Hepatocyte (in vitro differentiated cells): Measurements from ENCODE around the gene LRRC27. TPM values are rescaled to one million over a fixed set of nuclear protein-coding genes. Genes with fewer than 3 reads are reported as not detected.

Experiments
- DNase-seq: peaks from one replicate; pipeline ENCODE4 v3.0.0-alpha.2; 2016; ENCODE audit warnings: low spot score
- H2AFZ ChIP-seq: fragments of 200-600 bp; sonication (generic); 2 replicates; pipeline ENCODE4 v1.6.0; 2016; ENCODE audit warnings: antibody characterized with exemption, mild to moderate bottlenecking
- H3K27ac ChIP-seq: fragments of 200-600 bp; sonication (generic); 2 replicates; pipeline ENCODE4 v1.5.1; 2016; ENCODE audit warnings: mild to moderate bottlenecking
- H3K27me3 ChIP-seq: fragments of 200-600 bp; sonication (generic); 2 replicates; pipeline ENCODE4 v1.6.1; 2016
- H3K36me3 ChIP-seq: fragments of 200-600 bp; sonication (generic); replicated peaks from 2 replicates; pipeline ENCODE4 v1.5.1; 2016; ENCODE audit warnings: low read depth; ENCODE audit not compliant: insufficient read depth
- H3K4me1 ChIP-seq: fragments of 200-600 bp; sonication (generic); 2 replicates; pipeline ENCODE4 v1.5.1; 2016; ENCODE audit warnings: mild to moderate bottlenecking, moderate library complexity; ENCODE audit not compliant: insufficient read depth
- H3K4me2 ChIP-seq: fragments of 200-600 bp; sonication (generic); 2 replicates; pipeline ENCODE4 v1.6.0; 2016
- H3K4me3 ChIP-seq: fragments of 200-600 bp; sonication (generic); 2 replicates; pipeline ENCODE4 v1.5.1; 2016; ENCODE audit warnings: mild to moderate bottlenecking
- H3K79me2 ChIP-seq: fragments of 200-600 bp; sonication (generic); 2 replicates; pipeline ENCODE4 v1.6.0; 2017; ENCODE audit warnings: mild to moderate bottlenecking
- H3K9me2 ChIP-seq: fragments of 200-600 bp; sonication (generic); replicated peaks from 2 replicates; pipeline ENCODE4 v1.6.0; 2017; ENCODE audit warnings: mild to moderate bottlenecking; ENCODE audit not compliant: insufficient read depth
- H3K9me3 ChIP-seq: fragments of 200-600 bp; sonication (generic); 2 replicates; pipeline ENCODE4 v1.5.1; 2016; ENCODE audit warnings: low read depth, mild to moderate bottlenecking
- H4K20me1 ChIP-seq: fragments of 200-600 bp; sonication (generic); 2 replicates; pipeline ENCODE4 v1.6.0; 2016; ENCODE audit warnings: mild to moderate bottlenecking; ENCODE audit not compliant: insufficient read depth, poor library complexity, severe bottlenecking
- EZH2 ChIP-seq: fragments of 200-600 bp; sonication (generic); IDR thresholded peaks from 2 replicates; pipeline ENCODE4 v1.6.1; 2016; ENCODE audit warnings: antibody characterized with exemption, mild to moderate bottlenecking, borderline replicate concordance
- EZH2phosphoT487 ChIP-seq: fragments of 200-600 bp; sonication (generic); IDR thresholded peaks from one replicate; pipeline ENCODE4 v1.6.1; 2018; ENCODE audit warnings: antibody characterized with exemption, mild to moderate bottlenecking, low read depth, moderate library complexity; ENCODE audit not compliant: unreplicated experiment, severe bottlenecking
- WGBS: methylation state at CpG from one replicate; pipeline ENCODE4 v1.1.6; 2016; ENCODE audit warnings: low lambda C conversion rate; ENCODE audit errors: missing lambda C conversion rate; 5-methylcytosine and 5-hydroxymethylcytosine counted together
- polyA plus RNA-seq: library from polyadenylated mRNA; unstranded; fragments of >200 nt; fragmentation: Nextera tagmentation; extraction: Ambion mirVana; gene quantifications from 2 replicates; pipeline ENCODE4 v1.2.1, GENCODE V29; 2016
- total RNA-seq: library from RNA; depleted of rRNA; stranded (reverse); fragments of >200 nt; gene quantifications from 2 replicates; pipeline ENCODE4 v1.2.3, GENCODE V29; 2014
- TF ChIP-seq, protein P1 (sequence below): fragments of 200-600 bp; sonication (generic); IDR thresholded peaks from 2 replicates; pipeline ENCODE4 v1.5.1; 2016; ENCODE audit warnings: antibody characterized with exemption, mild to moderate bottlenecking; ENCODE audit not compliant: poor library complexity

The LRRC27 gene
- total and polyA plus RNA-seq, 2 experiments from 2014 or later = 7.5 to 8.3 TPM

DNA sequence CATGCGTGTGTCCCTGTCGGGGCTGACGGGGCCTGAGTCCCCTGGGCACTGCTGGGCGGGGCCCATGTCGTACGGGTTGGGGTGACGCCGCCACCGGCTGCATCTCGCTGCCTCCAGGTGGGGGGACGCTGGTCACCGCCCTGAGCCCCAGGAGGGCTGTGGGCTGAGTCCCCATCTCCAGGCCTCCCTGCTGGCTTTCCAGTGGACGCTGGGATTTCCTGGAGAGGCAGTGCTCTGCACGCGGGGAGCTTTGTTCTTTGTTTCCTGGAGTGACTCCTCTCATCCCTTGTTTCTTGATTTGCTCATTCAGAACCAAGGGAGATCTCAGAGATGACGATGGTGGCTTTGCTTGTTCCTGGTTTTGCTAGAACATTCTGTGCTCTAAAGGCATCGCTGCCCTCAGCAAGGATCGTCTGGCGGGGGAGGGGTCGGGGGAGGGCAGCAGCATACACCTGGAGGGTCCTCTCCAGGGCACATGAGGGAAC is 86.0 kb downstream of the LRRC27 start:
- TF ChIP-seq EZH2phosphoT487 (no peak), EZH2 (no peak)
- TF ChIP-seq, protein P1, sequence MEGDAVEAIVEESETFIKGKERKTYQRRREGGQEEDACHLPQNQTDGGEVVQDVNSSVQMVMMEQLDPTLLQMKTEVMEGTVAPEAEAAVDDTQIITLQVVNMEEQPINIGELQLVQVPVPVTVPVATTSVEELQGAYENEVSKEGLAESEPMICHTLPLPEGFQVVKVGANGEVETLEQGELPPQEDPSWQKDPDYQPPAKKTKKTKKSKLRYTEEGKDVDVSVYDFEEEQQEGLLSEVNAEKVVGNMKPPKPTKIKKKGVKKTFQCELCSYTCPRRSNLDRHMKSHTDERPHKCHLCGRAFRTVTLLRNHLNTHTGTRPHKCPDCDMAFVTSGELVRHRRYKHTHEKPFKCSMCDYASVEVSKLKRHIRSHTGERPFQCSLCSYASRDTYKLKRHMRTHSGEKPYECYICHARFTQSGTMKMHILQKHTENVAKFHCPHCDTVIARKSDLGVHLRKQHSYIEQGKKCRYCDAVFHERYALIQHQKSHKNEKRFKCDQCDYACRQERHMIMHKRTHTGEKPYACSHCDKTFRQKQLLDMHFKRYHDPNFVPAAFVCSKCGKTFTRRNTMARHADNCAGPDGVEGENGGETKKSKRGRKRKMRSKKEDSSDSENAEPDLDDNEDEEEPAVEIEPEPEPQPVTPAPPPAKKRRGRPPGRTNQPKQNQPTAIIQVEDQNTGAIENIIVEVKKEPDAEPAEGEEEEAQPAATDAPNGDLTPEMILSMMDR = no peak
- H3K4me2 ChIP-seq = peak overlapping the region; percentile 43
- peak overlapping the region; percentile 99 for H3K27ac ChIP-seq
- no peak overlapping the region for H2AFZ ChIP-seq
- peaks cover 75% of the 10 kb centered on the region for H3K4me1 ChIP-seq
- no peaks in the 10 kb centered on the region for H3K9me2 ChIP-seq
- peak; percentile 50 for DNase-seq
- WGBS = 76% methylated on average over 20 of the region's 20 CpGs
- no peaks in the 10 kb centered on the region for H3K9me3 ChIP-seq
- H3K79me2 ChIP-seq = peaks cover 60% of the 10 kb centered on the region
- H3K36me3 ChIP-seq = no peaks in the 10 kb centered on the region
- no peaks in the 10 kb centered on the region for H3K27me3 ChIP-seq
- no peak overlapping the region for H3K4me3 ChIP-seq
- no peaks in the 10 kb centered on the region for H4K20me1 ChIP-seq

DNA sequence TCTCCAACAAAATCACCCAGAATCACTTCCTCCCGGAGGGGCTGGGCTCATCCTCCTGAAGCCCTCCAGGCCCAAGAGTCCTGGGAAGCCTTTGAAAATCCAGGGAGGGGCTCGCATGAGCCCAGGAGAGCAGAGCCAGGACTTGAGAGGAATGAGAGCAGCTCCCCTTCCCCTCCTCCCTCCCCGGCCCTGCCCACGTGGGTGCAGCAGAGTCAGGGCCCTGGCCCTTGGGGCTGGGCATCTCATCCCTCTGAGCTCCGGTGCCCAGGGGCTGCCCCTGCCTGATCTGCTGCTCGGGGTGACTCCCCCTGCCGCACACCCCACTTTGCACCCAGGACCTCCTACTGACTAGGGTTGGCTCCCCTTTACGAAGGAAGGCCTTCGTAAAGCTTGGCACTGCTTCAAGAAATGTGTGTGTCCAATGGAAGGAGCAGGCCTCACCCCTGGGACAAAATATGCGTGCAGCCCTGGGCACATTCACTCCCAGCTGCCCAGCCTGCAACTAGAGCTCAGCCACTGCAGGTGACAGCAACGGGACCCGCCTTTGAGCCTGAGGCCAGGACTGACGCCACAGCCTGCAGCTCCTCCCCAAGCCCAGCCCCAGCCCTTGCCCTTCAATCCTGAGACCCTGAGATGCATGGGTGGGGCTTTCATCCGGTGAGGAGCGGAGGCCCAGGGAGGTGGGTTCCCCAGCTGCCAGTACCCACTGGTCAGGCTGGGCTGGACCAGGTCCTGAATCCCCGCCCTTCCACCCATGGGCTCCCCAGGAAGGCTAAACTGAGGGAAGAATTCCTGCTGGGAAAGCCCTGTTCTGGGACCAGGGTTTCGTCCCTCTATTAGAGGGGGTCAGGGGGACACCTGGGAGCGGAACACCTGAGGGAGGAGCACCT is 86.8 kb downstream of the LRRC27 start:
- no peak overlapping the region for H2AFZ ChIP-seq
- peaks cover 73% of the 10 kb centered on the region for H3K4me1 ChIP-seq
- 52% methylated on average over 18 of the region's 18 CpGs for WGBS
- H3K4me3 ChIP-seq = no peak overlapping the region
- H3K36me3 ChIP-seq = no peaks in the 10 kb centered on the region
- H3K9me2 ChIP-seq = no peaks in the 10 kb centered on the region
- TF ChIP-seq, protein P1 = no peak
- no peak for TF ChIP-seq EZH2phosphoT487
- no peak for TF ChIP-seq EZH2
- peaks cover 56% of the 10 kb centered on the region for H3K79me2 ChIP-seq
- peak overlapping the region; percentile 99 for H3K27ac ChIP-seq
- H3K4me2 ChIP-seq = peak overlapping the region; percentile 43
- H3K9me3 ChIP-seq = no peaks in the 10 kb centered on the region
- H4K20me1 ChIP-seq = no peaks in the 10 kb centered on the region
- H3K27me3 ChIP-seq = no peaks in the 10 kb centered on the region
- DNase-seq = peak; percentile 84

DNA sequence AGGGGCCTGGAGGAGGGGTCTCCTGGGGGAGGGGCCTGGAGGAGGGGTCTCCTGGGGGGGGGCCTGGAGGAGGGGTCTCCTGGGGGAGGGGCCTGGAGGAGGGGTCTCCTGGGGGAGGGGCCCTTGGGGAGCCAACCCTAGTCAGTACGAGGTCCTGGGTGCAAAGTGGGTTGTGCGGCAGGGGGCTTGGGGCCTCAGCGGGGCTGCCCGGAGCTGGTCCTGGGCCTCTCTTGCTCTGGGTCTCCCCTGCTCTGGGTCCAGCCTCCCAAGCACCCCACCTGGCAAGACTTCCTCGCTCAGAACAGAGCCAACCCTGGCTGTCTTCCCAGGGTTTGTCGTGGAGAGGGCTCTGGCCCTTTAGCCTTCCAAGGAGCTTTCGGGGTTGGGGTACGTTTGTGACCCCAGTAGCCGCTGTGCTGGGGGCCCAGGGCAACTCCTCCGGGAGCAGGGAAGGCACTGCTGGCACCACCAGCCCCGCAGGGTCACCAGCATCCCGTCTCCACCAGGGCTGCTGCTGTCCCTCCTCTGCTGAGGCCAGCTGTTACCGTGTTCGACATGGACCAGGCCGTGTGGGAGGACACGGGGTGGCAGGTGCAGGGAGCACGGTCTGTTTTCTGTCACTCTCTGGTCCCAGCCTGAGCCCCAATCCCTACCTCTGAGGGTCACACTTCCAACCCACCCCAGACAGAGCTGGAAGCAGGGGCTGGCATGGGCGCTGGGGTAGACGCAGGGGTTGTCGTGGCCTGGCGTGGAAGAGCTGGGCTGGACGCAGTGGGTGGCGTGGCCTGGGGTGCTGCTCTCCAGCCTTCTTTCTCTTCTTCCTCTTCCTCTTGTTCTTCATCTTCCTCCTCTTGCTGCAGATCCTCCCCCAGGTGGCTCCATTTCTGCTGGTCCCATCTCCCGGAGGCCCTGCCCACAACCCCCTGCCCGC is 87.8 kb downstream of the LRRC27 start:
- no peaks in the 10 kb centered on the region for H3K36me3 ChIP-seq
- DNase-seq = no peak
- WGBS = 93% methylated on average over 24 of the region's 25 CpGs

More for the DNA sequence above, 87.8 kb downstream of the LRRC27 start:
- Histone ChIP-seq H3K4me2 (no peak overlapping the region), H3K9me3 (no peaks in the 10 kb centered on the region), H2AFZ (no peak overlapping the region), H3K4me1 (peaks cover 63% of the 10 kb centered on the region), H3K27ac (peak overlapping the region; percentile 99), H4K20me1 (no peaks in the 10 kb centered on the region), H3K9me2 (no peaks in the 10 kb centered on the region), H3K27me3 (no peaks in the 10 kb centered on the region), H3K4me3 (no peak overlapping the region), H3K79me2 (peaks cover 46% of the 10 kb centered on the region)
- TF ChIP-seq, protein P1 = no peak
- TF ChIP-seq EZH2 = no peak
- TF ChIP-seq EZH2phosphoT487 = no peak
